Neutrophil (primary cell): Measurements from ENCODE around the gene ARHGAP22.

Experiments used
- H3K27ac ChIP-seq: fragments of 200-600 bp; sonication (generic); 2 replicates; pipeline ENCODE4 v1.5.1; 2016; ENCODE audit warnings: mild to moderate bottlenecking, moderate library complexity
- H3K27me3 ChIP-seq: fragments of 200-600 bp; sonication (generic); 2 replicates; pipeline ENCODE4 v1.6.0; 2016; ENCODE audit warnings: mild to moderate bottlenecking
- H3K36me3 ChIP-seq: fragments of 200-600 bp; sonication (generic); 2 replicates; pipeline ENCODE4 v1.5.1; 2017
- H3K4me1 ChIP-seq, 2 experiments: fragments of 200-600 bp in 1 of 2; sonication (generic) in 1 of 2; 1 replicate in 1 of 2; 2 replicates in 1 of 2; pipeline versions ENCODE4 v1.5.1 to v1.6.1; 2013 to 2016; ENCODE audit warnings: low read depth in 1 of 2, low read length in 1 of 2, mild to moderate bottlenecking in 1 of 2, moderate library complexity in 1 of 2; ENCODE audit not compliant: control insufficient read depth in 1 of 2, insufficient read depth in 1 of 2
- H3K4me3 ChIP-seq, 2 experiments: fragments of 200-600 bp in 1 of 2; sonication (generic) in 1 of 2; 1 replicate in 1 of 2; 2 replicates in 1 of 2; pipeline ENCODE4 v1.5.1; 2013 to 2016; ENCODE audit warnings: low read depth in 1 of 2, low read length in 1 of 2, mild to moderate bottlenecking in 1 of 2, moderate library complexity in 1 of 2
- H3K9me3 ChIP-seq: fragments of 200-600 bp; sonication (generic); 2 replicates; pipeline ENCODE4 v1.5.1; 2016
- TF ChIP-seq, protein P1 (sequence below): fragments of 200-600 bp; sonication (generic); IDR thresholded peaks from 2 replicates; pipeline ENCODE4 v1.5.1; 2016; ENCODE audit warnings: antibody characterized with exemption

The ARHGAP22 gene

DNA sequence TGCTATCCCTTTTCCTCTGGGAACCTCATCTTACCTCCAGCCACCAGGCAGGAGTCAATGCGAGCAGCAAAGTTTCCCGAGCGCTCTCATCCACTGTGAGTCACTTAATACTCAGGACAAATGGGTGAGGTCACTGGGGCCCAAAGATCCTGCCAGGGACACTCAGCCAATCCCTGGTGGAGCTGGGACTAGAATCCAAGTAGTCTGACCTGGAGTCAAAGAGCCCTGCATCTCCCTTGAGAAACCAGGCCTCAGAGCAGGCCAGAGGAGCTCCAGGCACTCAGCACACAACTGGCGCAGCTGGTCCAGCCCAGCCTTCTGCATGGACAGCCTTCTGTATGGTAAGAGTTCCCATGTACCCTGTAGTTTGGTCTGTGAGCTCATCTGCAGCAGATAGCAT is 156.1 kb downstream of the ARHGAP22 start:
- Histone ChIP-seq H3K9me3 (no peaks in the 10 kb centered on the region), H3K27me3 (no peaks in the 10 kb centered on the region), H3K4me3 (no peak overlapping the region), H3K36me3 (no peaks in the 10 kb centered on the region), H3K4me1 (no peaks in the 10 kb centered on the region), H3K27ac (no peak overlapping the region)
- TF ChIP-seq, protein P1, sequence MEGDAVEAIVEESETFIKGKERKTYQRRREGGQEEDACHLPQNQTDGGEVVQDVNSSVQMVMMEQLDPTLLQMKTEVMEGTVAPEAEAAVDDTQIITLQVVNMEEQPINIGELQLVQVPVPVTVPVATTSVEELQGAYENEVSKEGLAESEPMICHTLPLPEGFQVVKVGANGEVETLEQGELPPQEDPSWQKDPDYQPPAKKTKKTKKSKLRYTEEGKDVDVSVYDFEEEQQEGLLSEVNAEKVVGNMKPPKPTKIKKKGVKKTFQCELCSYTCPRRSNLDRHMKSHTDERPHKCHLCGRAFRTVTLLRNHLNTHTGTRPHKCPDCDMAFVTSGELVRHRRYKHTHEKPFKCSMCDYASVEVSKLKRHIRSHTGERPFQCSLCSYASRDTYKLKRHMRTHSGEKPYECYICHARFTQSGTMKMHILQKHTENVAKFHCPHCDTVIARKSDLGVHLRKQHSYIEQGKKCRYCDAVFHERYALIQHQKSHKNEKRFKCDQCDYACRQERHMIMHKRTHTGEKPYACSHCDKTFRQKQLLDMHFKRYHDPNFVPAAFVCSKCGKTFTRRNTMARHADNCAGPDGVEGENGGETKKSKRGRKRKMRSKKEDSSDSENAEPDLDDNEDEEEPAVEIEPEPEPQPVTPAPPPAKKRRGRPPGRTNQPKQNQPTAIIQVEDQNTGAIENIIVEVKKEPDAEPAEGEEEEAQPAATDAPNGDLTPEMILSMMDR: no peak

DNA sequence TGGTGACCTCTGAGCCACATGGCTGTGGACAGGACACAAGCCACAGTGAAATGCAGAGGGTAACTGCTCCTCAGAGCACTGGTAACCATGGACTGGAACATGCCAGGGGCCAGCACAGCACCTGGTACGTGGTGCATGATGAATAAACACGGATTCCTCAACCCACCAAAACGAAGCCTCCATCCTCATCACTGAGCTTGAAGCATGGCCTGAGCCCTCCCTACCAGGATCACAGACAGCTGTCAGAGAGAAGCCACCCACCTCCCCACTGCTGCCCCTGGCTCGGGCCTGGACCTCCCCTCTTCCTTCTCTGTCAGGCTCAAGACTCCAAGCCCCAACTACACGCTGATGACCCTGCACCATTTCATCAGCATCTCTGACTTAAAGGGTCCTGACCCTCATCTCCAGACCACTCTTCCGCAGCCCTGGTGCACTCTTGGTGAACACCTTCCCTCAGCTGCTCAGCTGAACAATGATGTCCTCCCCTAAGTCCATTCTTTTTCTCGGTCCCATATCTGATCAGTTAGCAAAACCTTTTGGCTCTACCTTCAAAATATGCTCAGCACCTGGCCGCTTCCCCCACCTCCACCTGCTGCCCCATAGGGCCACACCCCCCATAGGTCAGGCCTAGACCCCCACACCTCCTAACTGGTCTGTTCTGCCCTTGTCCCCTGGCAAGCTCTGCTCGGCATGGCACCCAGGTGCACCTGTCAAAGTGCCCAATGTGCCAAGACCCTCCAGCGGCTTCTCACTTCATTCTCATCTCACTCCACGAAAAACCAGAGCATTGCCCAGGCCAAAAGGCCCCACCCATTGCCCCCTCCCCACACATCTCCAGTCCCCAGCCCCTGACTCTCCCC is 157.3 kb downstream of the ARHGAP22 start:
- H3K4me1 ChIP-seq: no peaks in the 10 kb centered on the region
- TF ChIP-seq, protein P1: no peak
- H3K9me3 ChIP-seq: no peaks in the 10 kb centered on the region
- no peaks in the 10 kb centered on the region for H3K36me3 ChIP-seq
- H3K4me3 ChIP-seq: no peak overlapping the region
- no peak overlapping the region for H3K27ac ChIP-seq
- no peaks in the 10 kb centered on the region for H3K27me3 ChIP-seq

DNA sequence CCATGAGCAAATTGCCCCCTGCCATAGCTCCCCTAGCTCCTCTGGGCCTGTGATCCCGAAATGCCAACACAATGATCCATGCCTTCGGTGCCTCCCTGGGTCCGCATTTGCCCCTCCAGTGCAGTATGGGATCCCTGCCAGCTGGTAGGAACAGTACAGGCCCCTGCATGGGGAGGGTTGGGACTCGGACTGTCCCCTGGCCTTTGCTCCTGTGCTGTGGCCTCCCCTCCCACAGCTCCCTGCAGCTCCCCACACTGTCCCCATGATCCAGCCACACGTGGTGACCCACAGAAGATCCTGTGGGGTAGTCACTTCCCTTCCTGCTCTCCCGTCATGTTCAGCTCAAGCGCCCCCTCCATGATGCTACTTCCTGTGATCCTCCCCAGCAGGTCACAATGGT is 158.1 kb downstream of the ARHGAP22 start:
- Histone ChIP-seq H3K27ac (no peak overlapping the region), H3K4me3 (no peak overlapping the region), H3K4me1 (no peaks in the 10 kb centered on the region), H3K9me3 (no peaks in the 10 kb centered on the region), H3K27me3 (no peaks in the 10 kb centered on the region), H3K36me3 (no peaks in the 10 kb centered on the region)
- TF ChIP-seq, protein P1: no peak

DNA sequence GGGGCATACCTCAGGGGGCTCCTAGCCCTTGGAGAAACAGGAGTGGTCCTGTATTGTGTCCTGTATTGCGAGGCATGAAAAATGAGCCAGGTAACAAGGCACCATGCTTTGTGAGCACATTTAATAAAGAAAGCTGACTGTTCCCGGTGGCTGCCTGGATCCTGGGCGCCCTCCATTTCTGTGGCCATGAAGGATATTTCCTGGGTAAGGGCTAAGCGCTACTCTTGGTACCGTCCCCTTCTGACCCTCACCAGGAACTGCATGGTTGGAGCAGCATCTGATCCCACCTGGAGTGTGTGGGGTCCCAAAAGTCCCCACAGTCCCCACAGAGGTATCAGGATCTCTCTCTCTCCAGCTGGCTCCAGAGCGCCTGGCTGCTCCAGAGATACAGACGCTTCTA is 158.9 kb downstream of the ARHGAP22 start:
- no peaks in the 10 kb centered on the region for H3K27me3 ChIP-seq
- no peaks in the 10 kb centered on the region for H3K36me3 ChIP-seq
- no peaks in the 10 kb centered on the region for H3K9me3 ChIP-seq
- TF ChIP-seq, protein P1: no peak
- no peak overlapping the region for H3K27ac ChIP-seq
- H3K4me3 ChIP-seq: no peak overlapping the region
- no peaks in the 10 kb centered on the region for H3K4me1 ChIP-seq

DNA sequence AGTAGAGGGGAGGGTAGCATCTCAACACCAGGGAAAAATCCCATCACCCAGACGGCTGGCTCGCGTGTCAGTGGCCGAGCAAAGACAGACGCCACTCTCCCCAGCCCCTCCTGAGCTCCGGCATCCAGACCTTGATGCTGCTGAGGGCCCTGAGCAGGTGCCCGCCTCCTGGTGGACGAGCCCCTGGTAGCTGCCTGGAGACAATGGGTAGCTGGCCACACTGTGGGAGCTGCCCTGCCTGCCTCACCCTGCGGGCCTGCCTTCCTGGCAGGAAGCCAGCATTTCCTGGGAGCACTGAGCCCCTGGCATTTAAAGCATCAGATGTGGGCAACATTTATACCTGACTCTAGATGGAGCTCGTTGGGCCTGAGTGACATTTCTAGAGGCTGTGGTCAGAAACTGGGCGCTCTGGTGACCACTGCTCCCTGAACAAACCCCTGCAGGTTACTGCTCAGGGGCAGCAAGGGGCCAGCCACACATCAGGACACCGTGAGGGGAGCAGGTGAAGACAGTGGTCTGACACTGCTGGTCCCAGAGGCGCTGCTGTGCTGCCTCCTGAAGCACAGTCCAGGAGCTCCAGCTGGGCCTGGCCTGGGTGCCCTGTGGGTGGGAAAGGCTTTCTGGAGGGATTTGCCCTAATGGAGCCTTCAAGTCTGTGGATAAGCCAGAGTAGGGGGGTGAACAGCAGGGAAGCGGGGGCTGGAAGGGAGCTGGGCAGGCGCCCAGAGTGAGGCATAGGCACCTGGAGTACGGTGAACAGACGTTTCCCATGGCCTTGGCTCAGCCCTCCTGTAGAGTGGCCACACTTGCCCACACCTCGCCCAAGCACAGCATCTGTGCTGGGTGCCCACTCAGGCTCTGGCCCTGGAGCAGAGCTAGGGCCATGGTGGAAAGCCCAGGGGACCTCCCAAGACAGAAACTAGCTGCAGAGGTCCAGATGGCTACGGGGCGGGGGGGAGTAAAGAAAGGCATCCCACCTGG is 159.7 kb downstream of the ARHGAP22 start:
- Histone ChIP-seq H3K9me3 (no peaks in the 10 kb centered on the region), H3K27me3 (no peaks in the 10 kb centered on the region), H3K4me3 (no peak overlapping the region), H3K4me1 (no peaks in the 10 kb centered on the region), H3K36me3 (no peaks in the 10 kb centered on the region), H3K27ac (no peak overlapping the region)
- TF ChIP-seq, protein P1: no peak
